ENCODE data around the gene KIAA1217.

DNA sequence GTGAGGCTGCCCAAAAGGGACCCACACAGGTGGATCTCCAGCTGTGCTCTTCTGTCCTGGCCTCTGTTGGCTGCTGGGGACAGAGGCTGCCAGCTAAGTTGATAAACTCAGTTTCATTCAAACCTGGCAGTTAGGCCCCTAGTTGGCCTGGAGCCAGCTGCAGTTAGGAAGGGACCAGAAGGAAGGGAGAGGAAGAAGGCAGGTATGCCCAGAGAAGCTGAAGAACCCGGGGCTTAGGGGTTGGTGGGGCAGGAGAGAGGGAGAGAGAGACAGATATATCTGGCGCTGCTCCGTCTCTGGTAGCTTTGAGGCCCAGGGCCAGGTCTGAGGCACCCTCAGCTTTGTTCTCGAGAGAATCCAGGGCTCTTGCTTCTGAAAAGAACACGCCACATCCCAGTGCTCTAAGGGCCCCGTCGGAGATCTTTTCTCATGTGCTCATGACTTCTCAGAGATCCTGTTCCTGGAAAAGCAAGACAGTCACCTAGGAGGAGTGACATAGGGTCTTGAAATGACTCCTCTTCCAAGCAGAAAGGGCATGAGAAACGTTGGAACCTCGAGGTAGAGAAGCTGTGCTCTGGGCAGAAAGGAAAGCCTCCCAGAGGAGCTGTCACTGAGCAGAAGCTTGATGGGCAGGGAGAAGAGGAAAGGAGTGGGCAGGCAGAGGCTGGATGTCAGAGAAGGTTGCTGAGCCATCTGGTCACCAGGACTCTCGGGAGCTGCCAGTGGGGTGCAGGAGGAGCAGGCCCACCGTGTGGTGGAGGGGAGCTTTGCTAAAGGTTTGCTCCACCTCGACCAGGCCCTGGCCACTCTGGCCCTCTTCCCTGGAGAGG, 361.1 kb downstream of the KIAA1217 start:
- TF ChIP-seq, protein P1, sequence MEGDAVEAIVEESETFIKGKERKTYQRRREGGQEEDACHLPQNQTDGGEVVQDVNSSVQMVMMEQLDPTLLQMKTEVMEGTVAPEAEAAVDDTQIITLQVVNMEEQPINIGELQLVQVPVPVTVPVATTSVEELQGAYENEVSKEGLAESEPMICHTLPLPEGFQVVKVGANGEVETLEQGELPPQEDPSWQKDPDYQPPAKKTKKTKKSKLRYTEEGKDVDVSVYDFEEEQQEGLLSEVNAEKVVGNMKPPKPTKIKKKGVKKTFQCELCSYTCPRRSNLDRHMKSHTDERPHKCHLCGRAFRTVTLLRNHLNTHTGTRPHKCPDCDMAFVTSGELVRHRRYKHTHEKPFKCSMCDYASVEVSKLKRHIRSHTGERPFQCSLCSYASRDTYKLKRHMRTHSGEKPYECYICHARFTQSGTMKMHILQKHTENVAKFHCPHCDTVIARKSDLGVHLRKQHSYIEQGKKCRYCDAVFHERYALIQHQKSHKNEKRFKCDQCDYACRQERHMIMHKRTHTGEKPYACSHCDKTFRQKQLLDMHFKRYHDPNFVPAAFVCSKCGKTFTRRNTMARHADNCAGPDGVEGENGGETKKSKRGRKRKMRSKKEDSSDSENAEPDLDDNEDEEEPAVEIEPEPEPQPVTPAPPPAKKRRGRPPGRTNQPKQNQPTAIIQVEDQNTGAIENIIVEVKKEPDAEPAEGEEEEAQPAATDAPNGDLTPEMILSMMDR (IDR thresholded peaks at IDR 0.05) = no peak
- TF ChIP-seq POLR2A (IDR thresholded peaks at IDR 0.05) = no peak

Data from thyroid gland (tissue), 4 donors.